HG03064 (cell line): Measurements from ENCODE around the gene TIAM2.
"Not testable (repeated sequence)": the region's sequence is repeated elsewhere in the genome, so short reads cannot be mapped to it uniquely, and the experiment has no call there.

Source experiments
- ATAC-seq: cut with Tn5 transposase; IDR thresholded peaks from one replicate; pipeline ENCODE4 v1.9.1; 2021; ENCODE audit warnings: low read depth; ENCODE audit not compliant: unreplicated experiment

Gene TIAM2

DNA sequence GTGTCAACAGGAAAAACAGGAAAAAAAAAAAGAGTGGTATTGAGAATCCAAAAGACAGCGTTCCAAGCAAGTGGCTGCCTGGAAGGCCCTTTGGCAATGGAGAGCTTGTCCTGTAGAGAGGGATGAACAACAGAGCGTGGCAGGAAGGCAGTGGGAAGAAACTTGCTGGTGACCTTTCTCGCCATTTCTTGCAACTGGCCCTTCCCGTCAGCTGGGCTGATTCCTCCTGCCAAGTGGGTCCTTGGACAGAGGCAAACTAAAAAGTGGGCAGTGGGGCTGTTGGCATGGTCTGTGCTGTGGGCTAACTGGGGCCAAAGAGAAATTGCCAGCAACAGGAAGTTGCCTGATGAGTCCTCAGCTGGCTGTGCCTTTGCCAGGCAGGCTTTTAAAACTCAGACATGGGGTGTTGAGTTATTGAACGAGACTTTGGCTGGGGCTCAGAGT is 224.8 kb downstream of the TIAM2 start:
- no peak for ATAC-seq

DNA sequence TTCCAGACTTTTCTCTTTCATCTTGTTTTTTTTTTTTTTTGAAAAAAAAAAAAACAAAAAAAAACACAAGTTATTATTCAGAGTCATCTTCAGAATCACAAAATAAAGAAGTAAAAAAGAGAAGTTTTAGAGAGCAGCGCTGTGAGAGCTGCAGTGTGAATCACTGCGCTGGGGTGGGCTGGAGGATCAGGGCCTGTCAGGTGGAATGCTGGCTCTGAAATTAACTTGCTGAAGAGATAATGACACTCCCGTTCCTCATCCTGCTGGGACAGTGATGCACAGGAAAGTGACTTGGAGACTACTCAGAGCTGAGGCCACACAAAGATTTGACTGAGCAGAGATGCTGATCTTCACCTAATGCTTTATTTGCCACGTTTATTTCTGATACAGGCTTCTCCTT is 226.0 kb downstream of the TIAM2 start:
- ATAC-seq = no peak

- ATAC-seq = no peak
These were observed 227.4 kb downstream of the TIAM2 start for GRCh38 chr6:155222506-155222905.

GRCh38 chr6:155223646-155224451 is 228.7 kb downstream of the TIAM2 start:
- peak; percentile 97 for ATAC-seq

DNA sequence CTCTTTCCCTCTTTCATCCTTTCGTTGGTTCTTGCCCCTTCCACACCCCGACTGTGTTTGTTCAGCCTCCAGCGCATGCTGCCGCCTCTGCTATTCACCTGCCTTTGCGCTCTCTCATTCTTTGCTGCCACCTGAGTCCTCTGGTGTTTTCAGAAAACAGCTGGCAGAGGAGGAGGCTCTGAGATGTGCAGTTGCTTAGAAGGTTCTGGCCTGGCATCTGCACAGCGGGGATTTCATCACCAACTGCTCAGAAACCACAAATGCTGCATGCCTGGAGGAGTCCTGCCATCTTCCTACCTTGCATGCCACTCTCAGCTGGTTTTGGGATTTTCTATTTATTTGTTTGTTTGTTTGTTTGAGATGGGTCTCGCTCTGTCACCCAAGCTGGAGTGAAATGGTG is 229.5 kb downstream of the TIAM2 start:
- ATAC-seq = no peak

GRCh38 chr6:155227046-155227445 is 231.9 kb downstream of the TIAM2 start:
- ATAC-seq = no peak

DNA sequence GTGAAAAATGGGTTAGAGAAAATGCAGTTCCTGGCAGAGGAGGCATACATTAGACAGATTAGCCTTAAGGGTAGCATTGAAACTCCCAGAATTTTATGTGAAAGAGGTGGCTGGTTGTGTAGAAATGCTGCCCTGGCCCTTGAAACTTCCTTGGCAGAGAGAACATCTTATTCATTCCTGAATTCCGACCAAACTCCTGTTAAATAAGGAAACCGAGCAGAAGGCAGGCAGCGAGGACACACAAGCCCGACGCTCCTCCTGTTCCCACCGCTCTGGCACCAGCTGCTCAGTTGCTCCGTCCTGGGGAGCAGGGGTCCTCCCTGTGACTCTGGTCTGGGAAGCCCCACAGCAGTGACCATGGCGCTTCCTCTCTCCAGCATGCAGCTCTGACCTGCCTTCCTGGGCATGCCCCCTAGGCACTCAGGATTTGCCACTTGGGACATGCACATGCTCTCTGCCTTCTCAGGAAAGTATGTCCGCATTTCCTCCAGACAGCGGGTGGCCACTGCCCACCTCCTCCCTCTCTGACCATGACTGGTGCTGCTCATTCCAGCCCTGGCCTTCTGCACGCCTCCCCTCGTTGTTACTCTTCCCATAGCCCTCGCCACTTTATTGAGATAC is 233.5 kb downstream of the TIAM2 start:
- ATAC-seq = no peak

- not testable (repeated sequence) for ATAC-seq
These were observed 235.9 kb downstream of the TIAM2 start for GRCh38 chr6:155230975-155231374.

DNA sequence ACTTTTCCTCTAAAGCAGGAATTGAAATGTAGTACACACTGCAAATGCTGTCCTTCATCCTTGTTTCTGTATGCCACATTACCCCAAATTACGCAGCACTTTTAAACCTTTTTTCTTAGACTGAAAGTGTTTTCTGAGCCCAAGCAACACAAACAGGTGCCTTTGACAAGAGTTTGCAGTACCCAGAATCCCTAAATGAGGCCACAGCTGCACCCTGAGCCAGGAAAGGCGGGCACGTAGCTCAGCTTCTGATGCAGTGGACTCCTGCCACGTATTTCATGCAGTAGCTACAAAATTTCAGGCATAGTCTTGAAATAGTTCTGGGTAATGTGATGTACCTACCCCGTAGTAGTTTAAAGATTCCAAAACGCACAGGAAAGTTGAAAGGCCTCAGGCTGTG is 237.7 kb downstream of the TIAM2 start:
- ATAC-seq = no peak

GRCh38 chr6:155234167-155234566 is 239.1 kb downstream of the TIAM2 start:
- no peak for ATAC-seq

DNA sequence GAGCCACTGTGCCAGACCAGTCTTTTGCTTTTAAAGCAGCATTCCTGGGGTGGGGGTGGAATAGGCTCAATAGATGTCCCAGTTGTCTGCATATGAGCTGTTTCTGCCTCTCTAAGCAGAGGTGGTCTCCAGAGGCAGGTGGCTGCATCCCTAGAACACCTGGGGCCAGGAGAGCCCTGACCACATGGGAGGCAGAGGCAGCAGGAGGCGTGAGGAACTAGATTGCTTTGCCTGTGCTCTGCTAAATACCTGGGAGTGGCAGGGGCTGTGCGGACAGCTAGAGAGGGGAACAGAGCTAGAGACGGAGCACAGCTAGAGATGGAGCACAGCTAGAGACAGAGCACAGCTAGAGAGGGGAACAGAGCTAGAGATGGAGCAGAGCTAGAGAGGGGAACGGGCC is 239.6 kb downstream of the TIAM2 start:
- no peak for ATAC-seq

- no peak for ATAC-seq
These were observed 240.0 kb downstream of the TIAM2 start for GRCh38 chr6:155235087-155235486.

DNA sequence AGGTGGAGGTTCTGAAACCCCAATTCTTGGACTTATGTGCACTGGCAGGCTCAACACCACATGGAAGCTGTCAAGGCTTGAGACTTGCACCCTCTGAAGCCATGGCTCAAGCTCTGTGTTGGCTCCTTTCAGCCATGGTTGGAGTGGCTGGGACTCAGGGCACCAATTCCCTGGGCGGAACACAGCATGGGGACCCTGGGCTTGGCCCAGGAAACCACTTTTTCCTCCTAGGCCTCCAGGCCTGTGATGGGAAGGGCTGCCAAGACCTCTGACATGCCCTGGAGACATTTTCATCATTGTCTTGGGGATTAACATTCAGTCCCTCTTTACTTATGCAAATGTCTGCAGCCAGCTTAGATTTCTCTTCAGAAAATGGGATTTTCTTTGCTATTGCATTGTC is 242.5 kb downstream of the TIAM2 start:
- ATAC-seq = no peak

- no peak for ATAC-seq
These were observed 245.9 kb downstream of the TIAM2 start for GRCh38 chr6:155240905-155241600.

DNA sequence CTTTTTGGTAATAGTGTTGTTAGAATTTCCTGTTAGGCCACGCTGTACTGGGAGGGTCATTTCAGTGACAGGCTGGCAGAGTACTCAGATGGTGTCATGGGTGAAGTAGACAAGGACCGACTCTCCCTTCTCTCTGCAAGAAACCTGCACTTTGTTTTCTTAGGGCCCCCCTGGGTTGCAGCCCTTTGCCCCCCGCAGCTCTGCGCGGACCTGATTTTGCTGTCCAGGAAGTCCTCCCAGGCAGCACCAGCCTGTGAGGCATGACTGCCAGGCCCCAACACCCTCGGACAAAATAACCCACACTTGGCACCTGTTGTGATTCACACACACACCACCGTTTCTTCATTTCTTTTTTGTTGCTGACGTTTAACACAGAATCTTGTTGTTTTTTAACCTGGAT is 246.9 kb downstream of the TIAM2 start:
- ATAC-seq = no peak

- no peak for ATAC-seq
These were observed 249.3 kb downstream of the TIAM2 start for GRCh38 chr6:155244434-155244833.

- no peak for ATAC-seq
These were observed 250.1 kb downstream of the TIAM2 start for GRCh38 chr6:155245193-155245592.

DNA sequence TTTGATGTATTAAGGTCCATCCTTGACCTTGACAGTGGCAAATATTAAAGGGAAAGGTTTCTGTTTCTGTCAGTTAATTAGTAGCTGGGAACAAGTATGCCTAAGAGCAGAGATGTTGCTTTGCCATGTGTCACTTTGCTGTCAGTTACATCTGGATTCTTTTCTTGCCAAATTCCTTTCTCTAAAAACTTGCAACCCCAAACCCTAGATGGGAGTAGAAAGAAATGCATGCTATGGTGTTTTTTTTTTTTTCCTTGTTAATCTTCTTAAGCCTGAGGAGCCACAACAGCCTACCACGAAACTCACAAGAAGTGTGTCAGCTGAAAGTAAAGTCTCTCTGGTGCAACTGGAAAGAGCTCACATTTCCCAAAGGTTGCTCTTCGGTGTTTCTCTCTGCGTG is 250.7 kb downstream of the TIAM2 start:
- no peak for ATAC-seq

DNA sequence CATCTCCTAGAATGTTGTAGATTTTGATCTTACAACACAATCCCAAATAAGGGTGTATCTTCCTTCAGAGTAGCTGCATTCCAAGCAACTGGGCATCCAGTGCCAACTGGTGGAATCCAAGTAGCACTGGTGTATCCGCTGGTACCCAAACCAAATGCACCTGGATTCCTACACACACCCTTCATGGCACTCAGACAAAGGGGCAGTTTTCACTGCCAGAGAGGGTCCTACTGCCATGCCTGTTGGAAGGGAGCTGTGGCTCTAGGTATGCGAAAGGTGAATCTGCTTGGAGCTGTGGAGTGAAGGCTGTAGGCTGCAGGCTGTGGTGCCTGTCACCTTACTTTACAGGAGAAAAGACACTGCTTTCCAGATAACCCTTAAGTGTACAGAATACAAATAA is 251.7 kb downstream of the TIAM2 start:
- ATAC-seq = no peak

DNA sequence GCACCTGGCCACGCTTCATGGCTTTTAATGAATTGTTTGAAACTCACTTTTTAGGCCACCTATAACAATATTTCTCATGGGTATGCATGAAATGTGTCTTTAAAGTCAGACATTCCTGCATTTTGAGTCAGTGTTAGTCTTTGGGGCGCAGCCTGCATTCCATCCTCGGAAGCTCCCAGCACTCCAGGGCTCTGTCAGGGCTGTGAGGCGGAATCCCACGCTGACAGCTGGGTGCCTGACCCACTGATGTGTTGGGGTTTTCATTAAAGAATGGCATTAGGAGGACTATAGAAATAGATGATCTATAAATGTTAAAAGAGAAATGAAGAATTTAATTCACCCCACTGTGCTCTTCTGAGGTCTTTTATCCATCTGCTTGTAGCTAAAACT is 252.5 kb downstream of the TIAM2 start:
- no peak for ATAC-seq
